NCI-H510A treated with DMSO at 0.1 percent for 48 hours (cell line): ENCODE measurements around the gene LPIN2.
"Not testable (repeated sequence)": the region's sequence is repeated elsewhere in the genome, so short reads cannot be mapped to it uniquely, and the experiment has no call there.

ENCODE experiments used
- DNase-seq: peaks from one replicate; lab custom pipeline; 2025; lab: John Stamatoyannopoulos, UW

The LPIN2 gene

DNA sequence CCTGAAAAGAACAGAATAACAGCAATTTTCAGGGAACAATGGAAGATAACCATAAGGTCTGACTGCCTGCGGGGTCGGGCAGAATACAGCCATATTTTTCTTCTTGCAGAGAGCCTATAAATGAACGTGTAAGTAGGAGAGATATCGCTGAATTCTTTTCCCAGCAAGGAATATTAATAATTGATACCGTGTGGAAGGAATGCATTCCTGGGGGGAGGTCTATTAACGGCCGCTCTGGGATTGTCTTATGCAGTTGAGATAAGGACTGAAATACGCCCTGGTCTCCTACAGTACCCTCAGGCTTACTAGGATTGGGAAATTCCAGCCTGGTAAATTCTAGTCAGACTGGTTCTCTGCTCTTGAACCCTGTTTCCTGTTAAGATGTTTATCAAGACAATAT lies 9.2 kb downstream of the LPIN2 start:
- not testable (repeated sequence) for DNase-seq

DNA sequence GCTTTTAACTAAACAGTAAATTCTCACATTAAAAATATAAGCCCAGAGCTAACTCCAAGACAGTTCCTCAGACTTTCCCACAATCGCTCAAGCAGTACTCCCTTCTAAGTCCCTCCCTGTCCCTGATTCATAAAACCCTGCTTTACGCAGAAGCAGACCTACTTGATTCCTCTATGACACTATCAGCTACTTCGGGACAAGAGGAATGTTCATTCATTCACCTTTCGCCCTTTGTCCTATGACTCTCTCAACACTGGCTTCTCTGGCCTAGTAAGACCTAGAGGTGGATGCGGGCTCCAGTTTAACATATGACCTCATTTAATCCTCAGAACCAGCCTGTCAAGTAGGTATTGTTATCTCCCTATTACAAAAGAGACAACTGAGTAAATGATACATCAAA lies 10.2 kb downstream of the LPIN2 start:
- DNase-seq = no peak

DNA sequence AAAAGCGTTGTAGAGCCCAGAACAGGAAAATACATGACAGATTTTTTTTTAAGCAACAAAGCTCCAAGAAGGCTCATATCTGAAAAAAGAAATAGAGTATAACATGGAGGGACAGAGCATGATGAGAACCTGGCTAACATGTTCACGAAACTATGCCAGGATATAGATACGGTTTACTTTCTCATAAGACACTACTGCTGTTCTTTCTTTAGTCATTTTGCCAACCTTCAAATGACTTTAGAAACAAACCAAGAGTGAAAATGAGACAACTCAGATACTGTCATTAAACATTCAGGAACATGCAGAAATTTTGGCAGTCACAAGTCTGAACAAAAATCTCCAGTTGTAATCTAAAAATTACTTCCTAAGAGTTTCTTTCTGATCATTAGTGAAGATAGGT lies 14.3 kb downstream of the LPIN2 start:
- no peak for DNase-seq

GRCh38 chr18:2997846-2998564 lies 14.9 kb downstream of the LPIN2 start:
- DNase-seq = no peak

DNA sequence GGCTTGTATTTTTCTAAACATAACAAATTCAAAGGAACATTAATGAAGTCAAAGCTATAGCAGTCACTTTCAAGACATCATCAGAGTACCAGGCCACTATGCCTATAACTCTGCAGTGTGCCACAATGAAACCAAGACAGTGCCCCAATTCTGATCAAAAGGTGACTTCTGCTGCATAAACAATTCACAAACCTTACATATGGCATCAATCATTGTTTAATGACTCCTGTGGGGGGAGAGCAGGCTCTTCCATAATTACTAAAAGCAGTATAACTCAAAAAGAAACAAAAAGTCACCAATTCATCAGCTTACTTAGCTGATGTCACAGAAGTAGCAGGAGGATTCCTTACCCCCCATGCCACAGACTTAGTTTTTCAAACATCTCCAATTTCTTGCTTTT lies 15.5 kb downstream of the LPIN2 start:
- no peak for DNase-seq

DNA sequence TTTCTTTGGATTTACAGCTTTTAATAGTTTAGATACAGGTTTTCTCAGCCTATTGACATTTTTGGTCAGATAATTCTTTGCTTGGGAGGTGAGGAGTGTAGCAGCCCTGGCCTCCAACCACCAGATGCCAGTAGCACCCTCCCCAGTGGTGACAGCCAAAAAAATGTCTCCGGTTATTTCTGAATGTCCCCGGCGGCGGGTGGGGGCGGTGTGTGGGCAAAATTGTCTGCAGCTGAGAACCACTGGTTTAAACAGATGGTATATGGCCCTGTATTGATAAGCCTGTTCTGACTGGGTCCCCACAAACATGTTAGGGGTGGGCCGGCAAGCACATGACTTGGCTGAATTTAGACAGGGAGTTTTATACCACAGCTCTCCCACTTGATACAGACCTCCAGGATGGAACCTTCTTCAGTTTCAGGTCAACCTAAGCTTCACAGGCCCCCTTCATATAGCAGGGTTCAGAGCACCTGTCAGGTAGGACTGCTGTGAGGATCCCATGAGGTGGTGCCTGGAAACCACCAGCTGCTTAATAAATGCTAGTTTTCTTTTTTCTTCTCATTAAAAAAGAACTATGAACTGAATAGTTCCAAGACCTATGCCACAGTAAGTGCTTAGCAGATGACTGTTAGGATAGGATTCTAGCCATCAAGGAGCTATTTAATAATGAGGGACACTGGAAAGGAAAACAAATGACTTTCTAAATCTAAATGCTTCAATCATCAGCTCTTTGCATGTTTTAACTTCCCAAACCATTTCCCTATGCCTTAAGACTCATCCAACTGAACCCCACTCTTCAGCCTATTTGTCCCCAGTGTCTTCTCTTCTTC lies 18.1 kb downstream of the LPIN2 start:
- DNase-seq = no peak

GRCh38 chr18:2994020-2994589 lies 18.8 kb downstream of the LPIN2 start:
- no peak for DNase-seq

GRCh38 chr18:2992995-2993877 lies 19.7 kb downstream of the LPIN2 start:
- DNase-seq = no peak

DNA sequence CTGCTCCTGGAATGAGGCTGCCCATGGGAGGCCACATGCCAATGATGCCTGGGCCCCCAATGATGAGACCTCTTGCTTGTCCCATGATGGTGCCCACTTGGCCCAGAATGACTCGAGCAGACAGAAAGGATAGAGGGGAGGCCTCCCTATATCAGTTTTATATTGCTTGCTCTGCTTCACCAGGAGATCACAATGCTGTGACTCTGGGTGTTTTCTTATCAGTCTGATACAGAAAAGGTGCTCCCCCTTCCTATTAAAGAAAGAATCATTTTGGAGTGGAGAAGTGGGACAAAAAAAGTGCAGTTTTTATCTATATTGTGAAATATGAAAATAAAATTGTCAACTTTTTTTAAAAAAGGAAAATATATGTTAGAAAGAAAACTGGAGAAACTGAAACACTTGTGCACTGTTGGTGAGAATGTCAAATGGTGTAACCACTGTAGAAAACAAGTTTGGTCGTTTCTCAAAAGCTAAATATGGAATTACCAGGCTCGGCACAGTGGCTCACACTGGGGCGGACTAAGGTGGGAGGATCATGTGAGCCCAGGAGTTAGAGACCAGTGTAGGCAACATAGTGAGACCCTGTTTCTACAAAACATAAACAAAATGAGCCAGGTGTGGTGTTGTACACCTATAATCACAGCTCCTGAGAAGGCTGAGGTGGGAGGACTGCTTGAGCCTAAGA lies 21.8 kb downstream of the LPIN2 start:
- DNase-seq = no peak

DNA sequence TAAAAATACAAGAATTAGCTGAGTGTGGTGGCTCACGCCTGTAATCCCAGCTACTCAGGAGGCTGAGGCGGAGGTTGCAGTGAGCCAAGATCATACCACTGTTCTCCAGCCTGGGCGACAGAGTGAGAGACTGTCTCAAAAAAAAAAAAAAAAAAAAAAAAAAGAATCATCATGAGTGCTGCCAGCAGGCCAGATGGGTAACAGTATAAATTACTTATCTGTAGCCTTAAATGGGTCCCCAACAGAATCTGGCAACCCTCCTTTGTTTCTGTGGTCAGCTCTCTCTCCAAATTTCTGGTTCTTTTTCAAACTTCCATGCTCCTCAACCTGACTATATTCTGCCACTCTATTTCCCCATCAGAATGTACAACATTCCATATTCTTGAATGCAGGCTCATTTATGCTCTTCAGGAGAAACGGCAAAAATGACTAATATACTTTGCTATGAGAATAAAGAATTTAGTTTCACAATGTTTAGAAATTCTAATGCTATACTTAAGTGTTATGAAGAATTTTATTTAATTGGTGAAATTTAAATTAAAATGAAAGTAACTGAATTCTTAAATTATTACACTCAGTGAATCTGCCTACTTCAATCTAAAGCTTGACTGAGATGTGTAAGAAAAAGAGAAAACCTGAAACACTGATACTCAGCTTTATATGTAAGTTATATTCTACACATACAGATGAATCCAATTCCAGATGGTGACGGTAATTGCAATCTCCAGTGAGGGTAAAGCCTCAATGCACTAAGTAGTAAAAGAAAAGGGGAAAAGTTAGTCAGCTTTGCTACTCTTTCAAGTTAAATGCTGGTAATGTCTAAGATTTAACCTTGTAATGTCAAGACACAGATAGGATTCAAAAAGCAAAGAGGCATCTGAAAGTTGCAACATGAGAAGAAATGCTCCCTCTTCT lies 24.8 kb downstream of the LPIN2 start:
- no peak for DNase-seq

GRCh38 chr18:2986150-2986865 lies 26.6 kb downstream of the LPIN2 start:
- no peak for DNase-seq

DNA sequence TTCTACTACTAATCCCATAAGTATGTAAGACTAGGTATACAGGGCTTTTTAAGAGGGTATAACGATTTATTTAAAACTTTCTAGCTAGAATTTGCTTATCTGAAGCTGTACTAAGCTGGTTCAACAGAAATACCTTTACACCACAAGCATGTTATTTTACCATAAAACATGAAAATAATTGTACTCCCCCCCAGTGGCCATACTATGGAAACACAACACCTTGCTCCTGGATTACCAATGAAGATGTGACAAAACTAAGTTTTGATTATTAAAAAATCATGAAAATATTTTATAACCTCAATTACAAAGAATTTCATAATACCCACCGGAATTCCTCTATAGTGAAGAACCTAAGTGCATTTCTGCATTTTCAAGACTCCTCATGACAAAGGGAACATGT lies 27.3 kb downstream of the LPIN2 start:
- no peak for DNase-seq

DNA sequence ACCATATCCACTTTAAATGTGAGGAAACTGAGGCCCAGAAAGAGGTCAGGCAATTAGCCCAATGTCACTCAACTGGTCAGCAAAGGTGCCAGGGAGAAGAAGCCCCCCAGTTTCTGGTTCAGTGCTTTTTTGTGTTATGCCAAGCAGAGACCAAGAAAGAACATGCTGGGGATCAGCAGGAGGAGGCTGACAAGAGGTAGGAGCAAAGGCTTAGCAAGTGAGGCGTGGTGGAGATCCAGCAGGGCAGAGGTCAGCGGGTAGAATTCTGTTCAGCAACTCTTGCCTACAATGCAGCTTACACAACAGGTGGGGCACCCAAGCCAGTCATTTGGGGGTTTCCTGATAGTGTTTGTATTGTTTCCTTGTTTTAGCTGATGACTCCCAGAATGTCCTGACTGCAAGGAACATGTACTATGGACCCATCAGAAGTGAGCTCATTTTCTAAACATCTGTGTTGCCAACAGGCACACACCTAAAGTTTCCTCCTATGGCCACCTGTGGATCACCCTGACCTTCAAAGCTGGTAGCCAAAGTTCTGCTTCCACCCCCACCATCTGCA lies 28.2 kb downstream of the LPIN2 start:
- DNase-seq = no peak

GRCh38 chr18:2984091-2984490 lies 28.9 kb downstream of the LPIN2 start:
- no peak for DNase-seq

DNA sequence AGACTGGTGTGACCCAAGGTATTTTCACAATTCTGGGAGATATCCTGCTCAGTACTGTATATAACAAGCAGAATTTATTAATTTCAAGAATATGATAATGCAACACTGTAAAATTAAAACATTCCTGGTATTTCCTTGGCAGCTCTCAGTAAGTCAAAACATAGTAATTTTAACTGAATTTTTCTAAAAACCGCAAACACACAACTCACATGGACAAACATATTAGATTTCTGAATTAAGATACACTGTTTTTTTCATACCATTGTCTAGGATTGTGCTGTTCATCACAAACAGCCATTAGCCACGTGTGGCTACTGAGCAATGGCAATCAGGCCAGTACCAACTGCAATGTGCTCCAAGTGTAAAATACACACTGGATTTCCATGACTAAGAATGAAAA lies 29.6 kb downstream of the LPIN2 start:
- no peak for DNase-seq

DNA sequence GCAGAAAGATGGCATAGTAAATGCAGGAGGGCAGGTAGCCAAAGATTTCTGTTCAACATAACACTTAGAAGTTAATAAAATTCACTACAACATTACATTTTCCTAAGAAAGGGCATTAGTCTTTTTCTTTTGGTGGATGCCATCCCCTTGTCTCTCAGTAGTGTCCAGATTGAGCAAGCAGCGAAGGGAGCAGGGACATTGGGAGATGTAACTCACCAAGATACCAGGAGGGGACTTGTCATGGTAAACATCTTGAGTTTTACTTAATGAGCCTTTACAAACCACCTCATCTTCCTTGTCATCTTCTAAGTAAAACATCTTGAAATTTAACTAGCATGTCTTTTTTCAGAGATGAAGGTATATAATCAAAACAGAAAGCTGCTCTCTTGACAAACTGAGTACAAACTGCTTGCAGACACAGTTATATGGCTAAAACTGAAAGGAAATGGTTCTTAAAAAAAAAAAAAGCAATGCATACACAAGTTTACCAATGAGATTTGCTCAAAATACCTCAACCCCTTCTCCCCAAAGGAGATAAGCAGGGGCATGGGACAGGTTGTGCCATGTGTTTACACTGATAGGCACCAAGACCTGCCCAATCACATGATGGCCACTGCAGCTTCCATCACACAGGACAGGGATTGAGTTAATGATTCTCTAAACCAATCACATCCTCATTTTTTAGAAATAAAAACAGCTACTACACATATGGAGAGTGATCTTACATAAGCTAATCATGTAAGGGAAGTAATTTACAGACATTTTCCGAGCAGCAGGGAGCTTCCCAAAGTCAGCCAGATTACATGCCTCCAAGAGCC lies 30.3 kb downstream of the LPIN2 start:
- DNase-seq = no peak

DNA sequence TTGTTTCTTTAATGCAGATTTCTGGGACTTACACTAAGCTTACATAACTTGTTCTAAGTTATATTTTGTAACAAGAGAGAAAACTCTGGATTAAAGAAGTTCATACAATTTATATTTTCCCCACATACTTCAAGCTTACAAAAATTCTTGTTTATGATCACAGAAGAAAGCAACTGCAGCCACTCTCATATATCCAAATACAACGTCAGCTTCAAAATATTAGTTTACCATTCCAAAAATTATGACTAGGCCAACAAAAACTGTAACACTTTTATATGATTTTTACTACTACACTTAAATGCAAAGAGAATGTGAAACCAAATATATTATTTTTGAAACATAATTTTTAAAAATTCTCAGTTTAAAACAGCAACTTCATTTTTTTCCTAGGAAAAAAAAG lies 30.9 kb downstream of the LPIN2 start:
- no peak for DNase-seq

DNA sequence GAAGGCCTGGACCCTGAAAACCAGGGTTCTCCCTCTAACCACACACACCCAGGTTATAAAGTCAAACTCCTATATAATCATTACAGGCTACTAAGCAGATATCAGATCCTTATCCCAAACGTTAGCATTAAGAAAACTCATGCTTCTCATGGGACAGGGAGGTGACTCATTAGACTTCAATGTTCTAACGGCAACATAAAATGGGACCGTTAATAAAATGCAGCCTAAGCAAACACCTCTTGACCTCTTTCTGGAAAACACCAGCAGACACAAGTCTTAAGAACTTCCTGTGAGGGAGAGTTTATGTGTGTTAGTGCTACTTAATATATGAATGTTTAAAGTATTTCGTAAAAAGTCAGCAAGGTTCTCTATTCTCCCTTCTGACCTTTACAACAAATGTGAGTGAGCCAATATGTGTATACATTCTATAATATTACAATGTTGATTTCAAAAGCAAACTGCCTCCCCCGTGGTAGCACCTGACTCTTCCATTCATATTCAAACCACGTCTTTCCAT lies 31.7 kb downstream of the LPIN2 start:
- DNase-seq = no peak
